ENCODE measurements around the gene TAX1BP3.

TAX1BP3 gene

GRCh38 chr17:3657874-3658783 is 10.2 kb downstream of the TAX1BP3 start:
- DNase-seq (ENCODE audit: low read depth): no peak

DNA sequence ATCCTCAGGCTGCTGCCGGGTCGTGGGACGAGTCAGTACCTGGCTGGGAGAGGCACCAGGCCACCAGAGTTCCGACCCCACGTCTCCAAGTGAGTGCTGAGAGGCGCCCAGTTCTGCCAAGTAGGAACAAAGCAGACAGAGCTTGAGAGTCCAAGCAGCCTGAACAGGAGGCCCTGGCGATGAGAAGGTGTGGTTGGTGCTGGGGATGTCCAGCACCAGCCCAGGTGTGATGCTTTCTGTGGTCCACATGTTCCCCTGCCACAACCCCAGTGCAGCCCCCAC is 10.8 kb downstream of the TAX1BP3 start:
- DNase-seq (ENCODE audit: low read depth): no peak

- no peak for DNase-seq (ENCODE audit: low read depth)
Observed at GRCh38 chr17:3656755-3657587, 11.4 kb downstream of the TAX1BP3 start.

DNA sequence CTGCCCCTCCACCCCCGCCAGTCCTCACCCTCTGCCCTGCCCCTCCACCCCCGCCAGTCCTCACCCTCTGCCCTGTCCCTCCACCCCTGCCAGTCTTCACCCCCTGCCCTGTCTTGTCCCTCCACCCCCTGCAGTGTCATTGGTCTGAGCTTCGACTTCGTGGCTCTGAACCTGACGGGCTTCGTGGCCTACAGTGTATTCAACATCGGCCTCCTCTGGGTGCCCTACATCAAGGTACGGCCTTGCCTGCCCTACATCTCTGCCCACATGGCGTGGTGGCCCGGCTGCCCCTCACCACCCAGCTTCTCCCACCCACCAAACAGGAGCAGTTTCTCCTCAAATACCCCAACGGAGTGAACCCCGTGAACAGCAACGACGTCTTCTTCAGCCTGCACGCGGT is 12.0 kb downstream of the TAX1BP3 start:
- no peak for DNase-seq (ENCODE audit: low read depth)

- no peak for DNase-seq (ENCODE audit: low read depth)
Observed at GRCh38 chr17:3655766-3656165, 12.6 kb downstream of the TAX1BP3 start.

DNA sequence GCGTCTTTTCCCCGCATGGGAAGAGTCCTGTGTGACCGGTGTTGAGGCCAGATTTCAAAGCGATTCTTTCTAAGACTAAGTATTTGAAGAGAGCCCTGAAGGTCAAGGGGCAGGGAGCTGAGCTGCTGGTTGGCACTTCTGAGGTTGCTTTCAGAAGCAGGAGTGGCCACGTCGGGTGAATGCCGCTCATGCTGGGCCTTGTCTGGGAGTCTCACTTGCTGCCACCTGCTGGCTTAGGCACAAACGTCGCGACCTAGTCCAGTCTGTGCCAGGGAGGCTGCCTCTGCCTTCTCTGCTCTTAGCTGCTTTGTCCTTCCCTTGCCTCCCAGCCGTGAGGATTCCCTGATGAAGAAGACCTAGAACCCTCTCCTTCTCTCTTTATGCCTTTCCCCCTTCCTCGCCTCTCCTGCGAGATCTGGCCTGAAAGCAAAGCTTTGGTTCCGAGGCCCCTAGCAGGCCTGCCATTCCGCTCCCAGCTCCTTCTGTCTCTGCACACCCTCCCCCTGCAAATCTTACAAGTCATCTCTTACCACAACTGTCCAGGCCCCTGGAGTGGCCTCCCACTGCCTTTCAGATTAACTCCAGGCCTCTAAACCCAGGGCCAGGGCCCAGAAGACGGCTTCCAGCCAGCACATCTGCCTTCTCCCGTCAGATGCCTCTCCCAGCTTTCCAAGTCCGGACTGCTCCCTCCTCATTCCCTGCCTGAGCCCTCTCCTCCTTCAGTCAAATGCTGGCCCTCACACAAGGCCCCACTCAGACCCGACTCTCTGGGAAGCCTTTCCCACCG is 20.4 kb downstream of the TAX1BP3 start:
- peak; percentile 35 for DNase-seq (ENCODE audit: low read depth)

GRCh38 chr17:3647251-3647650 is 21.1 kb downstream of the TAX1BP3 start:
- no peak for DNase-seq (ENCODE audit: low read depth)

- DNase-seq (ENCODE audit: low read depth): no peak
Observed at GRCh38 chr17:3645310-3645709, 23.1 kb downstream of the TAX1BP3 start.

DNA sequence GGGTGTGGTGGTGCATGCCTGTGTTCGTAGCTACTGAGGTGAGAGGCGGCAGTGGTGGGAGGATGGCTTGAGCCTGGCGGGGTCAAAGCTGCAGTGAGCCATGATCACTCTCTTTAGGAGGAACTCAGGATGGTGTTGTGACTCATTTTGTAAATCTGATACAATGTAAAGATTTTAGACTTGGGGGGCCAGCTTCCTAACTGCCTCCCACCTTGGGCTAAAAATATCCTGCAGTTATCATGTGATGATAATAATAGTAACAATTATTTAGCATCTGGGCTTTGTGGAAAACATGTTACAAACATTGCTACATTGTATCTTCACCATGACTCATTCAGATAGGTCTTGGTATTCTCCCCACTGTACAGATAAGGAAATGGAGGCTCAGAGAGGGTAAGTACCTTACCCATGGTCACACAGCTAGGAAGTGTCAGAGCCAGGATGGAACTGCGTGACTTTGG is 24.5 kb downstream of the TAX1BP3 start:
- DNase-seq (ENCODE audit: low read depth): no peak

- DNase-seq (ENCODE audit: low read depth): no peak
Observed at GRCh38 chr17:3641717-3642486, 26.5 kb downstream of the TAX1BP3 start.

DNA sequence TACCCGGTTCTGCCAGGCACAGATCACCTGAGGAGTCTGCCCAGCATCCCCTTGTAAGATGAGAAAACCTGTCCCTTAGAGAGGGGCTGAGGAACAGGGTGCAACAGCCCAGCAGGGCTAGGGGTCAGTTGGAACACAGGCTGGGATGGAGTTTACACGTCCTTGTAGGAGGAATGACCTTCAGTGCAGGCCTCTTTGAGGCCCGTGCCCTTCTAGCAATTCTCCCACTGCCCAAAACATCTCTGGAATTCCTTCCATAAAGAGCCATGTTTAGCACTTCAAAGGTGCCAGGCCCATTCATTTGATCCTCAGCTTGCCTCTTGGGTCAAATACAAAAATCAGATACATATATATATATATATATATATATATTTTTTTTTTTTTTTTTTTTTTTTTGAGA is 27.4 kb downstream of the TAX1BP3 start:
- DNase-seq (ENCODE audit: low read depth): no peak

GRCh38 chr17:3639981-3640596 is 28.3 kb downstream of the TAX1BP3 start:
- DNase-seq (ENCODE audit: low read depth): no peak

GRCh38 chr17:3636908-3637373 is 31.4 kb downstream of the TAX1BP3 start:
- no peak for DNase-seq (ENCODE audit: low read depth)

DNA sequence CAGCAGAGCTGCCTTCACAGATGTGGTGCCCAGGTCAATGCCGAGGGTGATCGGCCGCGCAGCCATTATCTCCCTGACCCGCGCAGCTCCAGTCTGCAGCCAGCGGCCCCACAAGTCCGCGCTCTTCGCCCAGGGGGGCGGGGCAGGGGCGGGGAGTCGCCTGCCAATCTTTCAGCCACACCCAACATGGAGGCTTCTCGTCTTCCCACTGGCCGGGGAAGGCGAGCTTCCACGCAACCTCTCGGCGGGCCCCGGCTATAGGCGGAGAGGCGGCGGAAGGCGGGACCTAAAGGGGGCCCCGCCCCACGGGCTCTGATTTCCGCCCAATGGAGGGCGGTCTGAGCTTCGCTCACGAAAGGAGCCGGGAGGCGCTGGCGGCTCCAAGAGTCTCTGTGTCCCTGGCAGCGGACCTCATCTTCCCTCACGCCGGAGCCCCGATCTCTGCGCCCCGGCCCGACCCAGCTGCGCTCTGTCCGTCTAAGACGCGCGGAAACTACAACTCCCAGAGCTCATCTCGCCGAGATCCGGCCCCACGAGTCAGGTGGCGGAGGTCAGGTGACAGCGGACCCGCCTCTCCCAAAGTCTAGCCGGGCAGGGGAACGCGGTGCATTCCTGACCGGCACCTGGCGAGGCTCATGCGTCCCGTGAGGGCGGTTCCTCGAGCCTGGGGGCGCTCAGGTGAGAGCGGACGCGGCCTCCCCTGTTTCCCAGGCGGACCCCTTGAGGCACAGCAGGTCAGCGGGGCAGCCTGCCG is 32.0 kb downstream of the TAX1BP3 start, which contains the start of the genes CTNS and SHPK:
CTNS (plus strand) TSS at position 607 of the 754 bp plus-strand sequence. CDS start 3,447 bp downstream, outside the sequence.
SHPK (minus strand) TSS at position 97 of the 754 bp plus-strand sequence; CDS start at position 66, 31 bp downstream.
- peak; percentile 91 for DNase-seq (ENCODE audit: low read depth)

DNA sequence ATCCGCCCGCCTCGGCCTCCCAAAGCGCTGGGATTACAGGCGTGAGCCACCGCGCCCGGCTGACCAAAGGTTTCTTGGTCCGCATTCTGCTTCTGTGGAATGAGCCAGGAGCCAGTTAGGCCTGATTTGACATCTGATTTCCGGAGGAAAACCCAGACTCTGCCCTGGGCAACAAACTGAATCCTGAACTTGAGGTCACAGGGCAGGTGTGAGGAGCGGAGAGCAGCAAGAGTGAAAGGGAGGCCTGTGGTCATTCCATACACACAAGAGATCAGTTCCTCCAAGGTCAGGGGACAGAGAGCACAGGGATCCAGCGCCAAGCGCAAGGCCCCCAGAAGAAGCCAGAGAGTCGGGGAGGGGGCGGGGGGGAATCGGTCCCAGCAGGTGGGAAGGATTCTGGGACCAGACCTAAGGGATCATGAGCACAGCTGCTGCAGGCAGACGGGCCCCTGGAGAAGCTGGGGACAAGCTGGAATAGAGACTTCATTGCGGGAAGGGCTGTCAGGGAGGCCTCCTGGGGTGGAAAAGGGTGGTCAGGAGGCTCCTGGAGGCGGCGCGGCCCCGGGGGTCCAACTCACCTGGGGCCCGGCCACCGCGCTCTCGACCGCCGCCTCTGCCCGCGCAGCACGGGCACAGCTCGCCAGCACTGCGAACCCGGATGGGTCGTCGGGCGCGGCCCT is 32.8 kb downstream of the TAX1BP3 start:
- DNase-seq (ENCODE audit: low read depth): no peak

DNA sequence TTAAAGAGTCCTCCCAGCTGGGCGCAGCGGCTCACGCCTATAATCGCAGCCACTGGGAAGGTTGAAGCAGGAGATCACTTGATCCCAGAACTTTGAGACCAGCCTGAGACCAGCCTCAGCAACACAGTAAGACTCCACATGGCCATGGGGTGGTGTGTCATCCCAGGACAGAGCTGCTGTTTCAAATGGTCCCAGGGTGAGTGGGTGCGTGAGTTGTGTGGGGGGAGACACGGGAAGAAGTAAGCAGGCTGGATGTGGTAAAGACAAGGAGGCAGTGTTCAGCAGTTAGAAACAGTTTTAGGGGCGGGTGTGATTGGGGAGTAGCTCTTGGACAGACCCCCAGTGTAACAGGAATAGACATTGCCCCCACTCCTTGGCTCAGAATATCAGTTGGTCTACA is 36.1 kb downstream of the TAX1BP3 start:
- DNase-seq (ENCODE audit: low read depth): no peak

DNA sequence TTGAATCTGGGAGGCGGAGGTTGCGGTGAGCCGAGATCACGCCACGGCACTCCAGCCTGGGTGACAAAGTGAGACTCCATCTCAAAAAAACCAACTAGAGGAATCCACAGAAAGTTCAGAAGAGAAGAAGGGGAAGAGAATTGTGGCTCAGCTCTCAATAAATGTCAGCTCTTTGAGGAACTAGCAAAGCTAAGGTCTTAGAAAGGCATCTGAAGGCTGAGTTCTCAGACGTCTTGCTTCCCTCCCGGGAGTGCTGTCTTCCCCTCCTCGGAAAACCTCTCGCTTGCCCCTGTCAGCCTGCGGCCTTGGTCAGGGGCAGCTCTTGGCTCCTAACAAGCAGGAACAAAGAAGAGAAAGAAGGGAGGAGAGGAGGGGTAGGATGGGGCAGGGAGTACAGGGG is 37.6 kb downstream of the TAX1BP3 start:
- no peak for DNase-seq (ENCODE audit: low read depth)

- no peak for DNase-seq (ENCODE audit: low read depth)
Observed at GRCh38 chr17:3627769-3628167, 40.6 kb downstream of the TAX1BP3 start.

Measured in activated T-cell treated with anti-CD3 and anti-CD28 coated beads for 24 hours (primary cell).